Small intestine (tissue), 7 donors: ENCODE measurements around the gene EFEMP1. TPM values are rescaled to one million over a fixed set of nuclear protein-coding genes. Genes with fewer than 3 reads are reported as not detected.

Source experiments
- DNase-seq, 2 donors: peaks; one replicate each; pipeline versions ENCODE4 v3.0.0 to v3.0.0-alpha.2; 2013
- FAIRE-seq: peaks from 2 replicates; lab custom pipeline; 2012; peaks lifted over from hg19 to GRCh38; lab: Jason Lieb, UNC
- H3K27ac ChIP-seq, 3 donors: one replicate each; pipeline ENCODE4 v1.5.1; 2013; ENCODE audit warnings: low read length in 2 of 3, mild to moderate bottlenecking in 2 of 3, control low read depth in 1 of 3, inconsistent platforms in 1 of 3, low read depth in 1 of 3, moderate library complexity in 1 of 3
- H3K27me3 ChIP-seq, 3 donors: one replicate each; pipeline ENCODE4 v1.6.1; 2013; ENCODE audit warnings: low read length in 3 of 3, inconsistent platforms in 1 of 3; ENCODE audit not compliant: control insufficient read depth in 3 of 3, insufficient read depth in 3 of 3
- H3K36me3 ChIP-seq, 3 donors: one replicate each; pipeline ENCODE4 v1.6.1; 2013; ENCODE audit warnings: low read length in 3 of 3, inconsistent platforms in 1 of 3, low read depth in 1 of 3, mild to moderate bottlenecking in 1 of 3, moderate library complexity in 1 of 3; ENCODE audit not compliant: control insufficient read depth in 3 of 3, insufficient read depth in 2 of 3
- H3K4me1 ChIP-seq, 3 donors: one replicate each; pipeline ENCODE4 v1.6.1; 2013; ENCODE audit warnings: low read length in 2 of 3, inconsistent platforms in 1 of 3, low read depth in 1 of 3, mild to moderate bottlenecking in 1 of 3, moderate library complexity in 1 of 3; ENCODE audit not compliant: control insufficient read depth in 3 of 3, insufficient read depth in 2 of 3
- H3K4me3 ChIP-seq, 3 donors: one replicate each; pipeline ENCODE4 v1.5.1; 2013; ENCODE audit warnings: low read length in 3 of 3, control low read depth in 1 of 3, inconsistent platforms in 1 of 3, low read depth in 1 of 3, mild to moderate bottlenecking in 1 of 3, moderate library complexity in 1 of 3
- H3K9me3 ChIP-seq, 2 donors: one replicate each; pipeline ENCODE4 v1.6.1; 2013; ENCODE audit warnings: low read depth in 1 of 2, low read length in 1 of 2; ENCODE audit not compliant: control insufficient read depth in 2 of 2, insufficient read depth in 1 of 2
- WGBS, 3 donors: extraction: QIAGEN DNeasy Blood & Tissue Kit; methylation state at CpG; one replicate each; pipeline ENCODE4 v1.1.7; 2013; 5-methylcytosine and 5-hydroxymethylcytosine counted together
- polyA plus RNA-seq, 4 donors: library from polyadenylated mRNA; stranded (reverse) in 3 of 4; unstranded in 1 of 4; fragments of 200-250 nt in 3 of 4; fragments of 120-200 nt in 1 of 4; gene quantifications; one replicate each; pipeline versions ENCODE4 v1.2.1 to v1.2.3, GENCODE V29; 2013
- donor health status: healthy with polysubstance abuse.
- donor health status: control.
- donor health status: control.
- donor health status: Bipolar disorder and iron deficiency.
- donor health status: healthy.

Gene EFEMP1
- polyA plus RNA-seq, 4 donors: 0.89 to 50.1 (median 13.5) TPM

- Histone ChIP-seq H3K9me3 (no peaks in the 10 kb centered on the region), H3K4me1 (no peaks in the 10 kb centered on the region), H3K36me3 (no peaks in the 10 kb centered on the region), H3K27me3 (peaks cover 0 to 2% (median 0%) of the 10 kb centered on the region in 3 donors), H3K4me3 (no peak overlapping the region), H3K27ac (no peak overlapping the region)
- FAIRE-seq: no peak
- no peak for DNase-seq
Measured at GRCh38 chr2:55948176-55948923, 24.8 kb upstream of the EFEMP1 start.

DNA sequence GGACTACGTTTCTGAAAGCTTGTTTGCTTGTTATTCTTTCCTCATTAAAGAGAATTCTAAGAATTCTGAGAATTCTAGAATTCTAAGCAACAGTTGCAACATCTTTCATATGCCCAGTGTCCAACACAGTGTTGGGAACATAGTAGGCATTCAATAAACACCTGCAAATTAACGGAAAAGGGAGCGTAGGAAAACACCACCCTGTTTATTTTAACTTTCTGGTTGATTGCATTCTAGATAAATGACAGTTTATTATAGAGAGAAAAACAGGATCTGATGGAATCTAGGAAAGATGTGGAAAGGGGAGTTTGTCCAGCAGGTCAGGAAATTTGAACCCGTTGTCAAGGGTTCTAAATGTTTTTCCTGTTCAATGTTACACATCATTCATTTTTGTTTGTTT lies 24.2 kb upstream of the EFEMP1 start:
- no peak overlapping the region for H3K4me3 ChIP-seq
- DNase-seq (no peak), FAIRE-seq (no peak)
- no peaks in the 10 kb centered on the region for H3K4me1 ChIP-seq
- no peaks in the 10 kb centered on the region for H3K9me3 ChIP-seq
- peaks cover 0 to 2% (median 0%) of the 10 kb centered on the region in 3 donors for H3K27me3 ChIP-seq
- WGBS, 3 donors: 61 to 71% (median 67%) methylated on average over 4 of the region's 4 CpGs
- no peaks in the 10 kb centered on the region for H3K36me3 ChIP-seq
- H3K27ac ChIP-seq: no peak overlapping the region

DNA sequence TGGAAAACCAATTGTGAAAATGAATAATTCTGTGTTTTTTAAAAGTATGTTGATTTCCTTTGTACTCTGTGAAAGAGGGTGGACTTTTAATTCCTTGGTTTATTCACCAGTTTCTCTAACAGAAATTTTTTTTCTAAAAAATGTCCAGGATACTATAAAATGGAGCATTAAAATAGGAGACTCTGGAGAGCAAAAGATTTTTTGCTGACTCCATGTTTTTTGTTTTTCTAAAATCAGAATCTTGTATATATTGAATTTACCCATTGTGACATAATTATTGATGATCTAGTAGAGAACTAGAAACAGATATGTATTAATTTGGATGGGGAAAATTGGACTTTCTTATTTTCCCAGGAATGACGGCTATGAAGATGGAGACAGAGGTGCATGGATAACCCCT lies 23.2 kb upstream of the EFEMP1 start:
- DNase-seq: no peak
- Histone ChIP-seq H3K9me3 (no peaks in the 10 kb centered on the region), H3K36me3 (no peaks in the 10 kb centered on the region), H3K4me1 (no peaks in the 10 kb centered on the region), H3K27me3 (no peaks in the 10 kb centered on the region), H3K4me3 (no peak overlapping the region), H3K27ac (no peak overlapping the region)
- no peak for FAIRE-seq
- WGBS, 3 donors: 86 to 99% (median 88%) methylated on average over 1 of the region's 1 CpG

- no peaks in the 10 kb centered on the region for H3K36me3 ChIP-seq
Measured at GRCh38 chr2:55943466-55943865, 19.9 kb upstream of the EFEMP1 start.

DNA sequence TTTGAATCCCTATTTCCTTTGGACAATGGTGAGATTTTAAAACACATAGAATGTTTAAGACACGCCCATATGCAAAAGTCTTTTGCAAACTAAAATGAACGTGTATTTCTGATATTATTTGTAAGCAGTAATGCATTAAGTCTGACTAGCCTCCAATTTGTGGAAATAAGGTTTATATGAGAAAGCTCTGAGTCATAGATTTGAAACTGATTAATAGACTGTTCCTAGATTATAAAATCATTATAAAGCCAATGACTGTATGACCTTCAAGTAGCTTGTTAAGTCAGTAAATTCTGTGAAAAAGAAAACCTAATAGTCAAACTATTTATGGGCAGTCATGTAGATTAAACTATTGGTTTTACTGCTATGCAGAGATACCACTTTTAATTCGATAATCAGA lies 12.8 kb upstream of the EFEMP1 start:
- Histone ChIP-seq H3K4me3 (no peak overlapping the region), H3K4me1 (no peaks in the 10 kb centered on the region), H3K36me3 (no peaks in the 10 kb centered on the region), H3K27ac (no peak overlapping the region), H3K27me3 (no peaks in the 10 kb centered on the region), H3K9me3 (no peaks in the 10 kb centered on the region)
- WGBS, 3 donors: 36 to 53% (median 49%) methylated on average over 3 of the region's 3 CpGs
- FAIRE-seq (no peak), DNase-seq (no peak)

More at GRCh38 chr2:55943466-55943865, 19.9 kb upstream of the EFEMP1 start:
- no peaks in the 10 kb centered on the region for H3K9me3 ChIP-seq
- FAIRE-seq: no peak
- H3K4me3 ChIP-seq: no peak overlapping the region
- H3K4me1 ChIP-seq: no peaks in the 10 kb centered on the region
- H3K27me3 ChIP-seq: no peaks in the 10 kb centered on the region
- no peak for DNase-seq
- no peak overlapping the region for H3K27ac ChIP-seq
- WGBS, 3 donors: 56 to 84% (median 77%) methylated on average over 1 of the region's 1 CpG

DNA sequence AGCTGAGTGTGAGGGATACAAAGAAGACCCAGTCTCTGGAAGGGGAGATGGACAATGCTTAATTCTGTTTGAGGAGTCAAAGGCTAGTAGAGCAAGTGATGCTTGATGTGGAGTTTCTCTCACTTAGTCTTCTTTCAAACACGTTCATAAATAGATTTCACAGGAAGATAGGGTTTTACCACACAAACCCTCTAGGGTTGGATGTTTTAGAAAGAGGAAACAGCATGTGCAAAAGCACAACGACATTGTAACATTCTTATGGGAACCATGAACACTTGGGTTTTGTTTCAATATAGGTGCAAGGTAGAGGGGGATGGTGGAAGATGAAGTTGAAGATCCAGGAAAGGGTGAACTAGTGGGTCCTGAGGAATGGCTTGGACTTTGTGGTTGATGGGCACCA lies 10.8 kb upstream of the EFEMP1 start:
- Histone ChIP-seq H3K27me3 (no peaks in the 10 kb centered on the region), H3K27ac (no peak overlapping the region), H3K4me1 (no peaks in the 10 kb centered on the region), H3K9me3 (no peaks in the 10 kb centered on the region), H3K36me3 (no peaks in the 10 kb centered on the region), H3K4me3 (no peak overlapping the region)
- no peak for FAIRE-seq
- WGBS, 3 donors: 46 to 53% (median 48%) methylated on average over 2 of the region's 2 CpGs
- no peak for DNase-seq

DNA sequence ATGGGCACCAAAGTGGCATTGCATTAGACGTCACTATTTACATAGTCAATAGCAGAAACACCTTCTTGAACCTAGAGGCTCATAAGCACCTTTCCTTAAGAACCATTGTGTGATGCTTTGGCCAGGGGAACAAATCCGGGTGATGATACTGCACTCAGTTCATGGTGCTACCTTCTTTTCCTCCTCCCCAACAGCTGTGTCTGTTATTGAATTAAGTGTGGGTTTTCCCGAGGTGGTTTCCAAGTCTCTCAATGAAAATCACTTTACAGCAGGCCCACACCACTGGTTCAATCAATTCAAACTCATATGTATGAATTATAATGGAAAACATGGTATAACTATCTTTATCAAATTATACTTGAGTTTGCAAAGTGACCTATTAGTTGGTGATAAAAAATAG lies 9.3 kb upstream of the EFEMP1 start:
- no peak overlapping the region for H3K27ac ChIP-seq
- DNase-seq (no peak), FAIRE-seq (no peak)
- H3K27me3 ChIP-seq: no peaks in the 10 kb centered on the region
- H3K36me3 ChIP-seq: no peaks in the 10 kb centered on the region
- 72 to 77% (median 74%) methylated on average over 3 of the region's 3 CpGs for WGBS, 3 donors
- no peak overlapping the region for H3K4me3 ChIP-seq
- H3K4me1 ChIP-seq: no peaks in the 10 kb centered on the region
- no peaks in the 10 kb centered on the region for H3K9me3 ChIP-seq

- FAIRE-seq: no peak
- Histone ChIP-seq H3K27ac (no peak overlapping the region), H3K27me3 (peaks cover 0 to 6% (median 0%) of the 10 kb centered on the region in 3 donors), H3K4me3 (no peak overlapping the region), H3K36me3 (no peaks in the 10 kb centered on the region), H3K9me3 (no peaks in the 10 kb centered on the region), H3K4me1 (no peaks in the 10 kb centered on the region)
- DNase-seq: no peak
- 38 to 58% (median 39%) methylated on average over 3 of the region's 3 CpGs for WGBS, 3 donors
Measured at GRCh38 chr2:55931281-55931680, 7.7 kb upstream of the EFEMP1 start.

GRCh38 chr2:55929476-55929875 lies 5.9 kb upstream of the EFEMP1 start:
- Histone ChIP-seq H3K27me3 (peaks cover 0 to 15% (median 0%) of the 10 kb centered on the region in 3 donors), H3K4me1 (no peaks in the 10 kb centered on the region), H3K27ac (no peak overlapping the region), H3K36me3 (no peaks in the 10 kb centered on the region), H3K9me3 (no peaks in the 10 kb centered on the region), H3K4me3 (no peak overlapping the region)
- DNase-seq (no peak), FAIRE-seq (no peak)
- 87 to 93% (median 87%) methylated on average over 3 of the region's 3 CpGs for WGBS, 3 donors
